Endodermal cell (in vitro differentiated cells): ENCODE measurements around the gene CACNA2D2. TPM values are rescaled to one million over a fixed set of nuclear protein-coding genes. Genes with fewer than 3 reads are reported as not detected.

ENCODE experiments used
- DNase-seq: peaks from one replicate; pipeline ENCODE4 v3.0.0-alpha.2; 2017
- H3K27ac ChIP-seq: 2 replicates; pipeline ENCODE4 v1.5.1; 2013; ENCODE audit warnings: mild to moderate bottlenecking, low read depth, low read length, moderate library complexity
- H3K27me3 ChIP-seq: 2 replicates; pipeline ENCODE4 v1.6.1; 2013; ENCODE audit warnings: mild to moderate bottlenecking, low read length, moderate library complexity; ENCODE audit not compliant: insufficient read depth, control insufficient read depth, poor library complexity, severe bottlenecking
- H3K36me3 ChIP-seq: 2 replicates; pipeline ENCODE4 v1.7.0; 2013; ENCODE audit warnings: mild to moderate bottlenecking, low read length, moderate library complexity; ENCODE audit not compliant: control insufficient read depth, insufficient read depth
- H3K4me1 ChIP-seq: one replicate; pipeline ENCODE4 v1.7.0; 2013; ENCODE audit warnings: low read length; ENCODE audit not compliant: control insufficient read depth, insufficient read depth
- H3K4me3 ChIP-seq: 2 replicates; pipeline ENCODE4 v1.5.1; 2013; ENCODE audit warnings: mild to moderate bottlenecking, low read length, moderate library complexity
- H3K9ac ChIP-seq: 2 replicates; pipeline ENCODE4 v1.6.1; 2013; ENCODE audit warnings: mild to moderate bottlenecking, low read length, moderate library complexity; ENCODE audit not compliant: poor library complexity, severe bottlenecking; ENCODE audit errors: extremely low read depth
- H3K9me3 ChIP-seq: 2 replicates; pipeline ENCODE4 v1.6.1; 2013; ENCODE audit warnings: mild to moderate bottlenecking, low read length, moderate library complexity; ENCODE audit not compliant: control insufficient read depth
- H3K27ac Mint-ChIP-seq: 2 replicates; pipeline ENCODE4 v1.8.0; 2020; ENCODE audit warnings: mixed read lengths
- H3K27me3 Mint-ChIP-seq: 2 replicates; pipeline ENCODE4 v1.8.0; 2021; ENCODE audit warnings: mild to moderate bottlenecking, mixed read lengths; ENCODE audit not compliant: insufficient read depth
- H3K36me3 Mint-ChIP-seq: 2 replicates; pipeline ENCODE4 v1.8.0; 2020; ENCODE audit warnings: low read depth, mixed read lengths
- H3K4me1 Mint-ChIP-seq: 2 replicates; pipeline ENCODE4 v1.8.0; 2020; ENCODE audit warnings: mixed read lengths
- H3K4me3 Mint-ChIP-seq: 2 replicates; pipeline ENCODE4 v1.8.0; 2020; ENCODE audit warnings: mild to moderate bottlenecking, moderate library complexity, mixed read lengths
- H3K9me3 Mint-ChIP-seq: 2 replicates; pipeline ENCODE4 v1.8.0; 2020; ENCODE audit warnings: mild to moderate bottlenecking, mixed read lengths
- CTCF ChIP-seq: fragments of 200-600 bp; sonication (generic); conservative IDR thresholded peaks from 2 replicates; pipeline ENCODE4 v1.5.0; 2021; ENCODE audit warnings: antibody characterized with exemption, mild to moderate bottlenecking
- WGBS, 2 experiments: methylation state at CpG; one replicate each; pipeline versions ENCODE4 v1.1.5 to v1.1.7; 2013; ENCODE audit warnings: missing lambda C conversion rate in 2 of 2, mixed read lengths in 1 of 2; ENCODE audit not compliant: insufficient coverage in 1 of 2, insufficient read length in 1 of 2; 5-methylcytosine and 5-hydroxymethylcytosine counted together
- total RNA-seq, 2 donors: library from RNA; stranded (reverse); fragmentation: NEBNext Ultra II Directional in 1 of 2; extraction: Animal tissue kit (Norgen Biotek cat#: 25700) in 1 of 2; gene quantifications; 2 replicates in 1 of 2; 3 replicates in 1 of 2; pipeline ENCODE4 v1.2.1, GENCODE V29; 2021

The CACNA2D2 gene
- total RNA-seq, 2 donors from 2014 or later, result 17.6 to 20.7 TPM

- peak overlapping the region; percentile 90 for H3K4me3 ChIP-seq
- 85 to 89% methylated on average over 4 to 5 of the region's 5 CpGs for WGBS, 2 experiments
- Mint-ChIP-seq H3K27me3 (no peaks in the 10 kb centered on the region), H3K4me1 (peaks cover 28% of the 10 kb centered on the region), H3K36me3 (peaks cover 18% of the 10 kb centered on the region), H3K9me3 (no peaks in the 10 kb centered on the region), H3K27ac (no peak overlapping the region), H3K4me3 (peak overlapping the region; percentile 83)
- peaks cover 33% of the 10 kb centered on the region for H3K36me3 ChIP-seq
- DNase-seq, result no peak
- no peak overlapping the region for H3K27ac ChIP-seq
- H3K9me3 ChIP-seq, result no peaks in the 10 kb centered on the region
- H3K9ac ChIP-seq, result no peak overlapping the region
- no peaks in the 10 kb centered on the region for H3K27me3 ChIP-seq
- peak; percentile 49 for TF ChIP-seq CTCF
- peaks cover 11% of the 10 kb centered on the region for H3K4me1 ChIP-seq
These were observed 147.4 kb downstream of the CACNA2D2 start for GRCh38 chr3:50355829-50356552.

- H3K4me3 Mint-ChIP-seq, result no peak overlapping the region
- Histone ChIP-seq H3K4me3 (no peak overlapping the region), H3K36me3 (peaks cover 33% of the 10 kb centered on the region), H3K9ac (no peak overlapping the region), H3K27ac (no peak overlapping the region), H3K27me3 (no peaks in the 10 kb centered on the region), H3K9me3 (no peaks in the 10 kb centered on the region), H3K4me1 (peaks cover 11% of the 10 kb centered on the region)
- H3K27ac Mint-ChIP-seq, result no peak overlapping the region
- peaks cover 1% of the 10 kb centered on the region for H3K27me3 Mint-ChIP-seq
- peaks cover 18% of the 10 kb centered on the region for H3K36me3 Mint-ChIP-seq
- TF ChIP-seq CTCF, result no peak
- WGBS, 2 experiments, result 95 to 98% methylated on average over 6 to 7 of the region's 7 CpGs
- H3K9me3 Mint-ChIP-seq, result no peaks in the 10 kb centered on the region
- no peak for DNase-seq
- peaks cover 36% of the 10 kb centered on the region for H3K4me1 Mint-ChIP-seq
These were observed 148.6 kb downstream of the CACNA2D2 start for GRCh38 chr3:50354850-50355249.

- no peak overlapping the region for H3K27ac Mint-ChIP-seq
- H3K27ac ChIP-seq, result no peak overlapping the region
- peaks cover 18% of the 10 kb centered on the region for H3K36me3 Mint-ChIP-seq
- H3K4me1 ChIP-seq, result peaks cover 11% of the 10 kb centered on the region
- DNase-seq, result no peak
- H3K36me3 ChIP-seq, result peaks cover 33% of the 10 kb centered on the region
- H3K9ac ChIP-seq, result no peak overlapping the region
- H3K27me3 ChIP-seq, result no peaks in the 10 kb centered on the region
- H3K4me1 Mint-ChIP-seq, result peaks cover 36% of the 10 kb centered on the region
- WGBS, 2 experiments, result 96 to 100% methylated on average over 1 to 5 of the region's 5 CpGs
- H3K9me3 ChIP-seq, result no peaks in the 10 kb centered on the region
- H3K9me3 Mint-ChIP-seq, result no peaks in the 10 kb centered on the region
- no peak overlapping the region for H3K4me3 ChIP-seq
- H3K4me3 Mint-ChIP-seq, result no peak overlapping the region
- peaks cover 1% of the 10 kb centered on the region for H3K27me3 Mint-ChIP-seq
- TF ChIP-seq CTCF, result no peak
These were observed 149.2 kb downstream of the CACNA2D2 start for GRCh38 chr3:50354186-50354764.
